AG09309 (cell line): ENCODE data around the gene SLC11A2.
"Not testable (repeated sequence)": the region's sequence is repeated elsewhere in the genome, so short reads cannot be mapped to it uniquely, and the experiment has no call there.

Source experiments
- DNase-seq: peaks from one replicate; pipeline ENCODE4 v3.0.0-alpha.2; 2010; ENCODE audit warnings: low read depth
- H3K4me3 ChIP-seq: 2 replicates; pipeline ENCODE4 v1.5.1; 2011; ENCODE audit warnings: mild to moderate bottlenecking, low read depth, low read length, moderate library complexity; ENCODE audit not compliant: control insufficient read depth
- CTCF ChIP-seq: IDR thresholded peaks from 2 replicates; pipeline ENCODE4 v1.5.1; 2011; ENCODE audit warnings: mild to moderate bottlenecking, low read depth, low read length, inconsistent platforms; ENCODE audit not compliant: insufficient read depth, control insufficient read depth; ENCODE audit errors: missing control alignments

SLC11A2 gene

GRCh38 chr12:51020448-51021182 is 5.6 kb downstream of the SLC11A2 start:
- no peak overlapping the region for H3K4me3 ChIP-seq
- TF ChIP-seq CTCF, result no peak
- DNase-seq, result no peak

- no peak for DNase-seq
- no peak for TF ChIP-seq CTCF
- no peak overlapping the region for H3K4me3 ChIP-seq
These were observed 6.3 kb downstream of the SLC11A2 start for GRCh38 chr12:51019927-51020326.

GRCh38 chr12:51018956-51019355 is 7.2 kb downstream of the SLC11A2 start:
- no peak for TF ChIP-seq CTCF
- no peak for DNase-seq
- no peak overlapping the region for H3K4me3 ChIP-seq

GRCh38 chr12:51017452-51017851 is 8.7 kb downstream of the SLC11A2 start:
- DNase-seq, result no peak
- no peak overlapping the region for H3K4me3 ChIP-seq
- TF ChIP-seq CTCF, result no peak

- not testable (repeated sequence) for H3K4me3 ChIP-seq, DNase-seq
These were observed 11.7 kb downstream of the SLC11A2 start for GRCh38 chr12:51014467-51014866.

- no peak overlapping the region for H3K4me3 ChIP-seq
- TF ChIP-seq CTCF, result no peak
- no peak for DNase-seq
These were observed 12.7 kb downstream of the SLC11A2 start for GRCh38 chr12:51013441-51013840.

GRCh38 chr12:51012570-51013236 is 13.5 kb downstream of the SLC11A2 start:
- DNase-seq, result no peak
- TF ChIP-seq CTCF, result no peak
- no peak overlapping the region for H3K4me3 ChIP-seq
